Right lobe of liver (tissue), 4 donors: ENCODE measurements around the gene BRD1.

Source experiments
- CTCF ChIP-seq, 4 donors: fragments of 200-600 bp in 3 of 4; fragments of 450-650 bp in 1 of 4; IDR thresholded peaks; one replicate each; pipeline versions ENCODE4 v1.5.1 to v1.8.0; 2016 to 2022; ENCODE audit warnings: antibody characterized with exemption in 4 of 4, mild to moderate bottlenecking in 2 of 4
- POLR2A ChIP-seq: fragments of 450-650 bp; IDR thresholded peaks from one replicate; pipeline ENCODE4 v1.6.1; 2017; ENCODE audit warnings: antibody characterized with exemption, mild to moderate bottlenecking
- donor health status: DM: no; HTN: no; CAD: no.
- donor health status: DM: no; HTN: no; CAD: no.
- donor health status: DM: no; HTN: yes; CAD: no.

DNA sequence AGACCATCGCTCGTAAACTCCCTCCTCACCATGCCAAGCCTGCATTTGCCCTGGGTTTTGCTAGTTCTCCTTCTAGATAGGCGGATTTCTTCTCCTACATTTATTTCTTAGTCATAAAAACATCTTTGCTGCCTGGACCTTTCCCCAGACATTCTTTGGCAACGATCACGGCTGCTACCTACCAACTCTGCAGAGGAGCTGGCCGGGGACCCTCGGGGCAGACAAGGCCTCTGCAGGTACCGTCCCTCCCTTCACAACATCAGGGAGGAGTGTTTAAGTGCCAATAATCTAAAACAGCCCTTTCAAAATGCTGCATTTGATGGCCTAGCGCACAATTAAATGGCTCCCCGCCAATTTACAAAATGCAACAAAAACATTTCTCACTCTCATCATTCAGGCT is 34.4 kb downstream of the BRD1 start:
- TF ChIP-seq CTCF (IDR thresholded peaks at IDR 0.05) (no peak), POLR2A (no peak)
